Gastrocnemius medialis (tissue), 4 donors: Measurements from ENCODE around the gene FCRLB. TPM values are rescaled to one million over a fixed set of nuclear protein-coding genes. Genes with fewer than 3 reads are reported as not detected.

Experiments used
- ATAC-seq, 2 donors: fragments of 150-250 bp; one replicate each; pipeline ENCODE4 v1.9.1; 2016
- DNase-seq, 2 donors: peaks; one replicate each; pipeline ENCODE4 v3.0.0-alpha.2; 2019
- H3K27ac ChIP-seq, 4 donors: fragments of 200-600 bp; sonication (generic); 1 replicate in 1 of 4; 2 replicates in 3 of 4; pipeline ENCODE4 v1.5.1; 2016 to 2018; ENCODE audit warnings: mild to moderate bottlenecking in 2 of 4, moderate library complexity in 1 of 4
- H3K27me3 ChIP-seq, 3 donors: fragments of 200-600 bp; sonication (generic) in 2 of 3; 1 replicate in 1 of 3; 2 replicates in 2 of 3; pipeline versions ENCODE4 v1.5.1 to v1.6.0; 2016 to 2019; ENCODE audit warnings: mild to moderate bottlenecking in 1 of 3, moderate library complexity in 1 of 3
- H3K36me3 ChIP-seq, 2 donors: fragments of 200-600 bp; sonication (generic) in 1 of 2; one replicate each; pipeline ENCODE4 v1.5.1; 2017 to 2018
- H3K4me1 ChIP-seq, 2 donors: fragments of 200-600 bp; sonication (generic) in 1 of 2; one replicate each; pipeline ENCODE4 v1.5.1; 2016 to 2017; ENCODE audit warnings: mild to moderate bottlenecking in 2 of 2
- H3K4me3 ChIP-seq, 4 donors: fragments of 200-600 bp; sonication (generic) in 3 of 4; 1 replicate in 1 of 4; 2 replicates in 3 of 4; pipeline ENCODE4 v1.5.1; 2016 to 2019; ENCODE audit warnings: mild to moderate bottlenecking in 2 of 4
- H3K9me3 ChIP-seq, 3 donors: fragments of 200-600 bp; sonication (generic) in 2 of 3; 1 replicate in 1 of 3; 2 replicates in 2 of 3; pipeline ENCODE4 v1.5.1; 2016 to 2019
- POLR2A ChIP-seq, 2 donors: fragments of 450-650 bp; IDR thresholded peaks; one replicate each; pipeline ENCODE4 v1.6.1; 2017; ENCODE audit warnings: antibody characterized with exemption in 2 of 2, mild to moderate bottlenecking in 2 of 2, moderate library complexity in 2 of 2
- in situ Hi-C, 4 donors: fragments of 200-750 bp; cut with MboI; loops; one replicate each; pipeline versions ENCODE4 v1.15.0 to v1.8.0; 2017; ENCODE audit warnings: low sequenced_read_pairs in 4 of 4
- intact Hi-C: fragments of 100-400 bp; cut with DNase I; formaldehyde crosslinking; loops from one replicate; pipeline ENCODE4 v1.15.1; 2023; ENCODE audit warnings: low total_unique reads
- total RNA-seq, 4 donors: library from RNA; depleted of rRNA; stranded (reverse); fragments of >200 nt; gene quantifications; one replicate each; pipeline versions ENCODE4 v1.1.0 to v1.2.3, GENCODE V29; 2016
- TF ChIP-seq, protein P1 (sequence below), 5 experiments: fragments of 450-650 bp in 3 of 5; fragments of 200-600 bp in 2 of 5; sonication (generic) in 2 of 5; IDR thresholded peaks in 4 of 5; conservative IDR thresholded peaks in 1 of 5; 1 replicate in 4 of 5; 2 replicates in 1 of 5; pipeline ENCODE4 v1.5.1; 2016 to 2019; ENCODE audit warnings: antibody characterized with exemption in 5 of 5, mild to moderate bottlenecking in 3 of 5, moderate library complexity in 3 of 5

Gene FCRLB
- total RNA-seq, 4 donors from 2014 or later, result not detected

DNA sequence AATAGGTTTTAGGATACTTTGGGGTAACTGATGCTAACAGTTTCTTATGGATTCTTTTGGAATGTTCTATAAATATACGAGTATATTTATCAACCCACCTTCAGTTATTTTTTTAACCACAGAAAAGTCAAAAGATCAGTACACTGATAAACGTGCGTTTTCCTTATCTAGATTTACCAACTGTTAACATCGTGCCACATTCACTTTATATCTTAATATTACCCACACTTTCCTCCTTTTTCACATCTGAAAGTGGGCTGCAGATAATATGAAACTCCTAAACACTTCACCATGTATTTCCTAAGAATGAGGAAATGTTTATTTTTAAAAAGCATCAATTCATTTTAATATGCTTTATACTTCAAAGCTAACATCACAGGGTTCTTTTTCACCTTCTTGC, 52.4 kb downstream of the FCRLB start:
- no peak overlapping the region for H3K4me3 ChIP-seq
- no peak for TF ChIP-seq POLR2A (IDR thresholded peaks at IDR 0.05)
- TF ChIP-seq, protein P1, sequence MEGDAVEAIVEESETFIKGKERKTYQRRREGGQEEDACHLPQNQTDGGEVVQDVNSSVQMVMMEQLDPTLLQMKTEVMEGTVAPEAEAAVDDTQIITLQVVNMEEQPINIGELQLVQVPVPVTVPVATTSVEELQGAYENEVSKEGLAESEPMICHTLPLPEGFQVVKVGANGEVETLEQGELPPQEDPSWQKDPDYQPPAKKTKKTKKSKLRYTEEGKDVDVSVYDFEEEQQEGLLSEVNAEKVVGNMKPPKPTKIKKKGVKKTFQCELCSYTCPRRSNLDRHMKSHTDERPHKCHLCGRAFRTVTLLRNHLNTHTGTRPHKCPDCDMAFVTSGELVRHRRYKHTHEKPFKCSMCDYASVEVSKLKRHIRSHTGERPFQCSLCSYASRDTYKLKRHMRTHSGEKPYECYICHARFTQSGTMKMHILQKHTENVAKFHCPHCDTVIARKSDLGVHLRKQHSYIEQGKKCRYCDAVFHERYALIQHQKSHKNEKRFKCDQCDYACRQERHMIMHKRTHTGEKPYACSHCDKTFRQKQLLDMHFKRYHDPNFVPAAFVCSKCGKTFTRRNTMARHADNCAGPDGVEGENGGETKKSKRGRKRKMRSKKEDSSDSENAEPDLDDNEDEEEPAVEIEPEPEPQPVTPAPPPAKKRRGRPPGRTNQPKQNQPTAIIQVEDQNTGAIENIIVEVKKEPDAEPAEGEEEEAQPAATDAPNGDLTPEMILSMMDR (IDR thresholded peaks at IDR 0.05 in 4 of 5, conservative IDR thresholded peaks at IDR 0.05 in 1 of 5), result no peak
- peaks cover 0 to 3% of the 10 kb centered on the region in 2 donors for H3K36me3 ChIP-seq
- H3K27me3 ChIP-seq, result no peaks in the 10 kb centered on the region
- intact Hi-C loops (no loop called here), in situ Hi-C loops (loop anchor here in 2 of 4 donors (25.0 kb wide), 2 partner anchors 586 to 1436 kb away; partner anchors contain the start of genes ADAMTS4 (in 1 of the 2), B4GALT3 (in 1 of the 2), COPA (in 1 of the 2) and NCSTN (in 1 of the 2))
- DNase-seq, result no peak
- no peak for ATAC-seq
- H3K9me3 ChIP-seq, result no peaks in the 10 kb centered on the region
- H3K4me1 ChIP-seq, result peaks cover 16 to 36% of the 10 kb centered on the region in 2 donors
- no peak overlapping the region for H3K27ac ChIP-seq

DNA sequence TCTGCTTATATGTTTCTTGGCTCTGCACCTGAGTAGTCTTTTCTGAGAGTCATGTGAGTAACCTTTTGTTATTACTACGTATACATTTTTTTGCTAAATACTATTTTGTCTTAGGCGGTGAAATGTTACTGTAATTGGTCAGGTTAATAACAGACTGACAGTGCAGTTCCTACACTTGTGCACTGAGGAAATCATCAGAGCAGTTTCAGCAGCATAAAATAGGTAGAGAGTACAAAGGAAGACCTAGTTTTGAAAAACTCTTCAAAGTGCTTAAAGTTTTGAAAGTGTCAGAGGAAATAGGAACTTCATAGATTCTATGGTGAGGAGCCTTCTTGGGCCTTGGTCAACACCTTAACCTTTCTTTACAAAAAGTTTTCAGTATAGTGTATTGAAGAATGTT, 55.9 kb downstream of the FCRLB start:
- peaks cover 0 to 8% of the 10 kb centered on the region in 2 donors for H3K36me3 ChIP-seq
- no peak for DNase-seq
- intact Hi-C loops, result no loop called here
- no peak for ATAC-seq
- TF ChIP-seq, protein P1 (IDR thresholded peaks at IDR 0.05 in 4 of 5, conservative IDR thresholded peaks at IDR 0.05 in 1 of 5), result no peak
- TF ChIP-seq POLR2A (IDR thresholded peaks at IDR 0.05), result no peak
- peaks cover 0 to 17% of the 10 kb centered on the region in 2 donors for H3K4me1 ChIP-seq
- no peaks in the 10 kb centered on the region for H3K9me3 ChIP-seq
- no peak overlapping the region for H3K4me3 ChIP-seq
- no peak overlapping the region for H3K27ac ChIP-seq
- in situ Hi-C loops, result no loop called here
- H3K27me3 ChIP-seq, result no peaks in the 10 kb centered on the region

Other genes starting within 250 kb of the FCRLB start
- 1 to 10 TPM; 5.0 to 9.0 (median 7.2) TPM for gene FCGR2A, start 216.1 kb upstream of the FCRLB start, total RNA-seq
- under 1 TPM in 2 of 4 donors, not detected in 2; 0.25 to 0.60 TPM for gene HSPA6, start 197.0 kb upstream of the FCRLB start, total RNA-seq
- gene FCGR3A, start 171.7 kb upstream of the FCRLB start, total RNA-seq, result 1 to 10 TPM; 1.7 to 7.7 (median 3.0) TPM
- gene FCGR3B, start 90.4 kb upstream of the FCRLB start, total RNA-seq, result 1 to 10 TPM in 1 of 4 donors, under 1 TPM in 3; 0.38 to 1.2 (median 0.42) TPM
- 1 to 10 TPM; 4.8 to 9.4 (median 5.8) TPM for gene FCGR2B, start 58.4 kb upstream of the FCRLB start, total RNA-seq
- not detected for gene FCRLA, start 14.3 kb upstream of the FCRLB start, total RNA-seq
- gene DUSP12, start 28.2 kb downstream of the FCRLB start, total RNA-seq, result 10 to 100 TPM in 2 of 4 donors, 1 to 10 TPM in 2; 5.0 to 15.0 (median 10.0) TPM
- 10 to 100 TPM; 15.3 to 20.1 (median 18.3) TPM for gene ATF6, start 44.8 kb downstream of the FCRLB start, total RNA-seq